ENCODE measurements around the gene ZMYM2.

The ZMYM2 gene

GRCh38 chr13:19985219-19985556 is 26.7 kb downstream of the ZMYM2 start:
- Histone ChIP-seq H3K4me3 (ENCODE audit: low read length) (no peak overlapping the region), H4K20me1 (ENCODE audit: insufficient read depth, low read length) (no peaks in the 10 kb centered on the region), H3K27me3 (replicated peaks; ENCODE audit: insufficient read depth, low read length) (no peaks in the 10 kb centered on the region), H3K4me2 (ENCODE audit: low read depth, low read length) (no peak overlapping the region), H3K9me3 (replicated peaks; ENCODE audit: insufficient read depth, low read length) (no peaks in the 10 kb centered on the region), H3K9me2 (replicated peaks; ENCODE audit: insufficient read depth, low read length) (no peaks in the 10 kb centered on the region), H3K36me3 (replicated peaks; ENCODE audit: insufficient read depth, low read length) (no peaks in the 10 kb centered on the region), H3K9ac (ENCODE audit: low read length) (no peak overlapping the region), H3K79me2 (ENCODE audit: low read length) (peaks cover 48% of the 10 kb centered on the region), H2AFZ (ENCODE audit: low read length) (no peak overlapping the region), H3K4me1 (ENCODE audit: low read length) (no peaks in the 10 kb centered on the region), H3F3A (ENCODE audit: insufficient read depth, low read length) (no peaks in the 10 kb centered on the region), H3K27ac (ENCODE audit: low read length) (no peak overlapping the region)
- TF ChIP-seq EZH2 (optimal IDR thresholded peaks at IDR 0.05; ENCODE audit: low read depth, low read length) (no peak), EZH2phosphoT487 (IDR thresholded peaks at IDR 0.05; ENCODE audit: low read length) (no peak)
- TF ChIP-seq, protein P1, sequence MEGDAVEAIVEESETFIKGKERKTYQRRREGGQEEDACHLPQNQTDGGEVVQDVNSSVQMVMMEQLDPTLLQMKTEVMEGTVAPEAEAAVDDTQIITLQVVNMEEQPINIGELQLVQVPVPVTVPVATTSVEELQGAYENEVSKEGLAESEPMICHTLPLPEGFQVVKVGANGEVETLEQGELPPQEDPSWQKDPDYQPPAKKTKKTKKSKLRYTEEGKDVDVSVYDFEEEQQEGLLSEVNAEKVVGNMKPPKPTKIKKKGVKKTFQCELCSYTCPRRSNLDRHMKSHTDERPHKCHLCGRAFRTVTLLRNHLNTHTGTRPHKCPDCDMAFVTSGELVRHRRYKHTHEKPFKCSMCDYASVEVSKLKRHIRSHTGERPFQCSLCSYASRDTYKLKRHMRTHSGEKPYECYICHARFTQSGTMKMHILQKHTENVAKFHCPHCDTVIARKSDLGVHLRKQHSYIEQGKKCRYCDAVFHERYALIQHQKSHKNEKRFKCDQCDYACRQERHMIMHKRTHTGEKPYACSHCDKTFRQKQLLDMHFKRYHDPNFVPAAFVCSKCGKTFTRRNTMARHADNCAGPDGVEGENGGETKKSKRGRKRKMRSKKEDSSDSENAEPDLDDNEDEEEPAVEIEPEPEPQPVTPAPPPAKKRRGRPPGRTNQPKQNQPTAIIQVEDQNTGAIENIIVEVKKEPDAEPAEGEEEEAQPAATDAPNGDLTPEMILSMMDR (IDR thresholded peaks at IDR 0.05; ENCODE audit: low read length): no peak
- DNase-seq: no peak

DNA sequence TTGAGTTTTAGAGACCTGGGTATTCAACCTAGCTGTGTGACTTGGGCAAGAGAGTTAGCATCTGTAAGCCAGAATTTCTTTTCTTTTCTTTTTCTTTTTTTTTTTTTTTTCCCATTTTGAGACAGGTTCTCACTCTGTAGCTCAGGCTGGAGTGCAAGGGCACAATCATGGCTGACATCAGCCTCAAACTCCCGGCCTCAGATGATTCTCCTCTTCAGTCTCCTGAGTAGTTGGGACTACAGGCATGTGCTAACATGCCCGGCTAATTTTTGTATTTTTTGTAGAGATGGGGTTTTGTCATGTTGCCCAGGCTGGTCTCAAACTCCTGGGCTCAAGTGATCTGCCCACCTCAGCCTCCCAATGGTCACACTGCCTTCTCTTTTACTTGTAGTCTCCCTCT is 33.0 kb downstream of the ZMYM2 start:
- Histone ChIP-seq H3K4me3 (ENCODE audit: low read length) (no peak overlapping the region), H4K20me1 (ENCODE audit: insufficient read depth, low read length) (no peaks in the 10 kb centered on the region), H3K27ac (ENCODE audit: low read length) (no peak overlapping the region), H3K27me3 (replicated peaks; ENCODE audit: insufficient read depth, low read length) (no peaks in the 10 kb centered on the region), H3K9me2 (replicated peaks; ENCODE audit: insufficient read depth, low read length) (no peaks in the 10 kb centered on the region), H3F3A (ENCODE audit: insufficient read depth, low read length) (no peaks in the 10 kb centered on the region), H3K4me1 (ENCODE audit: low read length) (no peaks in the 10 kb centered on the region), H3K79me2 (ENCODE audit: low read length) (peaks cover 24% of the 10 kb centered on the region; the same call in 1 of the 2 replicates), H3K9ac (ENCODE audit: low read length) (no peak overlapping the region), H3K9me3 (replicated peaks; ENCODE audit: insufficient read depth, low read length) (no peaks in the 10 kb centered on the region), H2AFZ (ENCODE audit: low read length) (no peak overlapping the region), H3K36me3 (replicated peaks; ENCODE audit: insufficient read depth, low read length) (no peaks in the 10 kb centered on the region), H3K4me2 (ENCODE audit: low read depth, low read length) (no peak overlapping the region)
- no peak for DNase-seq
- TF ChIP-seq EZH2 (optimal IDR thresholded peaks at IDR 0.05; ENCODE audit: low read depth, low read length): no peak
- TF ChIP-seq, protein P1 (IDR thresholded peaks at IDR 0.05; ENCODE audit: low read length): no peak
- TF ChIP-seq EZH2phosphoT487 (IDR thresholded peaks at IDR 0.05; ENCODE audit: low read length): no peak

DNA sequence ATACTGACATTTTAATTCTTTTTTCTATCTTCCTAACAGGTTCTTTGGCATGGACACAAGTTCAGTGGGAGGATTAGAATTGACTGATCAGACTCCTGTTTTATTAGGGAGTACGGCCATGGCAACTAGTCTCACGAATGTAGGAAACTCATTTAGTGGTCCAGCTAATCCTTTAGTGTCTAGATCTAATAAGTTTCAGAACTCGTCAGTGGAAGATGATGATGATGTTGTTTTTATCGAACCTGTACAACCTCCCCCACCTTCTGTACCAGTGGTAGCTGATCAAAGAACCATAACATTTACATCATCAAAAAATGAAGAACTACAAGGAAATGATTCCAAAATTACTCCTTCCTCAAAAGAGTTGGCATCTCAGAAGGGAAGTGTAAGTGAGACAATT is 34.5 kb downstream of the ZMYM2 start:
- Histone ChIP-seq H3K4me2 (ENCODE audit: low read depth, low read length) (no peak overlapping the region), H3K9me2 (replicated peaks; ENCODE audit: insufficient read depth, low read length) (no peaks in the 10 kb centered on the region), H3F3A (ENCODE audit: insufficient read depth, low read length) (no peaks in the 10 kb centered on the region), H3K27ac (ENCODE audit: low read length) (no peak overlapping the region), H3K27me3 (replicated peaks; ENCODE audit: insufficient read depth, low read length) (no peaks in the 10 kb centered on the region), H2AFZ (ENCODE audit: low read length) (no peak overlapping the region), H4K20me1 (ENCODE audit: insufficient read depth, low read length) (no peaks in the 10 kb centered on the region), H3K4me1 (ENCODE audit: low read length) (no peaks in the 10 kb centered on the region), H3K9me3 (replicated peaks; ENCODE audit: insufficient read depth, low read length) (no peaks in the 10 kb centered on the region), H3K79me2 (ENCODE audit: low read length) (peaks cover 30% of the 10 kb centered on the region), H3K4me3 (ENCODE audit: low read length) (no peak overlapping the region), H3K9ac (ENCODE audit: low read length) (no peak overlapping the region), H3K36me3 (replicated peaks; ENCODE audit: insufficient read depth, low read length) (no peaks in the 10 kb centered on the region)
- no peak for DNase-seq
- TF ChIP-seq, protein P1 (IDR thresholded peaks at IDR 0.05; ENCODE audit: low read length): no peak
- TF ChIP-seq EZH2 (optimal IDR thresholded peaks at IDR 0.05; ENCODE audit: low read depth, low read length) (no peak), EZH2phosphoT487 (IDR thresholded peaks at IDR 0.05; ENCODE audit: low read length) (no peak)
